Measurements from ENCODE around the gene B3GALNT2.
"Not testable (repeated sequence)": the region's sequence is repeated elsewhere in the genome, so short reads cannot be mapped to it uniquely, and the experiment has no call there.

B3GALNT2 gene

GRCh38 chr1:235503403-235504121 is 690 bp downstream of the B3GALNT2 start:
- no peak for DNase-seq (ENCODE audit: low spot score)

- DNase-seq (ENCODE audit: low spot score): no peak
These were observed 1.4 kb downstream of the B3GALNT2 start for GRCh38 chr1:235502601-235503402.

GRCh38 chr1:235500971-235501540 is 3.2 kb downstream of the B3GALNT2 start:
- no peak for DNase-seq (ENCODE audit: low spot score)

DNA sequence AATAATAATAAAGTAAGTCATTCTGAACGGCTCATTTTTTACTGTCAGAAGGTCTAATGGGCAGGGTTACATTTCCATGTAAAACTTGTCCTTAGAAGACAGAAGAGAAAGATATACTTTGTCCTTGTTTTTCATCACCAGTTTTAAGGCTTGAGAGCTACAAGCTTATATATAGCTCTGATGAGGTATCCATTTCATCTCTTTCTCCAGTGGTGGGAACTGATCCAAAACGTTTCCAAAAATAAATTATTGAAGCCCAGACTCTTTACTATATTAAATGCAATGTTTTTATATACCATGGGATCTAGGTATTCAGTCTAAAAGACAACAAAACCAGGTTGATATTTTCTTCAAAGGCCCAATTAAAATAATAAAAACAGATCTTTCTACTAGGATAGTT is 8.7 kb downstream of the B3GALNT2 start:
- no peak for DNase-seq (ENCODE audit: low spot score)

DNA sequence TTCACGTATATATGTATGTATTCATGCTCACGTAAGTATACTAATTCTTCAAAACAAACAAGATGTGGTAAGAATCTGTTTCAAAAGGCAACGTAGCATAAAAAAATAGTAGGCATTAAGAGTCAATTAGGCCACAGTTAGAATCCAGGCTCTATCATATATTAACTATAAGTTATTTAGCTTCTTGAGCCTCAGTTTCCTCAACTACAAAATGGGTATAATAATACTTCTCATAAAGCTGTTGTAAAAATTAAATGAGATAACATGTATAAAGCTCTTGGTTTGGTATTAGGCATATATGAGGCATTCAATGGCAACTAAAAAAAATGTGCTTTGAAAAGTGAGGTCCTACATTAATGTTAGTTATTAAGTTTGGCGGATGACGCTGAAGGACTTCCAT is 9.2 kb downstream of the B3GALNT2 start:
- DNase-seq (ENCODE audit: low spot score): no peak

- DNase-seq (ENCODE audit: low spot score): no peak
These were observed 9.7 kb downstream of the B3GALNT2 start for GRCh38 chr1:235494531-235494930.

DNA sequence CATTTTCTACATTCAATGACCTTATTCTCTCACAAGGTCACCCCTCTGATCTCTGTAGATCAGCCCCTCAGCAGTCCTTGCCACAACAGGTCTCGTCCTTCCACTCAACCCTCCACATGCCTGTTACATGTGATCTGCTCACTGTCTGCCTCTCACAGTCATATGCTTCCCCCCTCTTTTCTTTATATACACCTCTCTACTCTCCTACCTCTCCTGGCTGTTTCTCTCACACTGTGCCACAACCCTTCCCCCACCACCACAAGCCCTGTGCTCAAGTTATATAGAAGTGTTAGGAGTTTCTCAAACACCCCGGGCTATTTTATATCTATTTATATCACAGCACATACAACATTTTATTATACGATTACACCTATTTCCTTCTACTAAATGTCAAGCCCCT is 12.6 kb downstream of the B3GALNT2 start:
- DNase-seq (ENCODE audit: low spot score): no peak

DNA sequence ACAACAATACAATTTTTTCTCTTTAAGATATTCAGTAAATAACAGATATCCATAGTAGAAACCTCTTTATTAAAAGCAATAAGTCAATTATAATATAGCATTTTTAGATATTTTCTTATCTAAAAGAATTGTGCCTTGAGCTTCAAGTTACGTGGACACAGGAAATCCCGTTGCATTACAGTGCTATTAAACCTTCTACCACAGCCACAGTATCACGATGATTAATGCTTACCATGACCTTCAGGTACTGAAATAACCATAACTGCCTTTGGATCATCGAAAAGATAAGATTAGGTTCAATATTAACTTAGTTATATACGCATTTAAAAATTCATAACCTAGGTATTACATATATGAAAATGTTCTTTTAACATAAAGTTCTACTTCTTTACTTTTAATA is 17.9 kb downstream of the B3GALNT2 start:
- no peak for DNase-seq (ENCODE audit: low spot score)

GRCh38 chr1:235485558-235485957 is 18.7 kb downstream of the B3GALNT2 start:
- DNase-seq (ENCODE audit: low spot score): no peak

GRCh38 chr1:235483090-235483489 is 21.2 kb downstream of the B3GALNT2 start:
- DNase-seq (ENCODE audit: low spot score): no peak

DNA sequence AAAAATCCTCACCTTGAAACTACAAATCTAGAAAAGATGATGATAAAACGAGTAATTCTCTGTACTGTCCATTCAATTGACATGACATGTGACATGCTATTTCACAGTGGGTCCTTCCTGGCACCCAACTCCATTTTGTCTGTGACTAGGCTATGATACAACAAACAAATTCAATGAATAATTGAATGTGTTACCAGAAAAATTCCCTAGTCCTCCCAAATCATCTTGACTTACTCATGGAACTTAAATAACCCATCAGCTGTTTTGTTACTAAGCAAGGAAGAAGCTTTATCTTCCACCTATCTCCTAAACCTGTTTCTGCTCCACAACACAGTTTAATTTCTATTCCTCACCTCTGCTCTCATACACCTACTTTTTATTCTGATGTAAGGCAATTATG is 30.4 kb downstream of the B3GALNT2 start:
- DNase-seq (ENCODE audit: low spot score): no peak

DNA sequence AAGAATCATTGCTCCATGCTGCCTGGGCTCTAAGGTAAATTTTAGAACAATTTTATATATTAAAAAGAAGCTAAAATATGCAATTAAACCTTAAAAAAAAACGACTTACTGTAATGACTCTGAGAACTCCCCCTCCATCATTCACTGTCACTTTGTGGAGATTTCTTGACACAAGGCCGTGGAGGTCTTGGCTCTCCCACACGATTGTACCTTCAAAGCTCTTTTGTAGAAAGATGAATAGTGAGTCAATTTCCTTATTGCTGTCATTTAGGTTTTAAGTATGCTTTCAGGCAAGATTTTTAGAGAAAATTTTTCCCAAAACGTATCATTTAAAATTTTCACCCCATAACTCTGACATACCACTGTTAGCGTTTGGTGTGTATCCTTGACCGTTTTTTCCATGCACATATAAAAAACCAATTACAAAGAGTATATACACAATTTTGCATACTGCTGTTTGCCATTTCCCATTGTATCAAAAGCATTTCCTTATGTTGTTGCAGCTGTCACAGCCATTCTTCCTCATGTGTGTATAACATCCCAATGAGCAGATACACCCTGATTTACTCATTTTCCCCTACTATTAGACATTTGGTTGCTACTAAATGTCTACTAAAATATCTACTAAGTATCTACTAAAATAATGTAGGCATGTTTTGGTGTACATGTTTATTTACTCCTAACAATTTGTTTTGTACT is 33.4 kb downstream of the B3GALNT2 start:
- DNase-seq (ENCODE audit: low spot score): no peak

DNA sequence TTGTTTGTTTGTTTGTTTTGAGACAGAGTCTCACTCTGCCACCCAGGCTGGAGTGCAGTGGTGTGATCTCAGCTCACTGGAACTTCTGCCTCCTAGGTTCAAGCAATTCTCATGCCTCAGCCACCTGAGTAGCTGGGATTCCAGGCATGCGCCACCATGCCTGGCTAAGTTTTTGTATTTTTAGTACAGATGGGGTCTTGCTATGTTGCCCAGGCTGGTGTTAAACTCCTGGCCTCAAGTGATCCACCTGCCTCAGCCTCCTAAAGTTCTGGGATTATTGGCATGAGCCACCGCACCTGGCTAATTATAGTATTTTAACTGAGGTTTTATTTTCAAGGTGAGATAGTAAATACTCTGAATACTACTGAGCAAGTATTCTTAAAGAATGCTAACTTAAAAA is 34.4 kb downstream of the B3GALNT2 start:
- not testable (repeated sequence) for DNase-seq (ENCODE audit: low spot score)

DNA sequence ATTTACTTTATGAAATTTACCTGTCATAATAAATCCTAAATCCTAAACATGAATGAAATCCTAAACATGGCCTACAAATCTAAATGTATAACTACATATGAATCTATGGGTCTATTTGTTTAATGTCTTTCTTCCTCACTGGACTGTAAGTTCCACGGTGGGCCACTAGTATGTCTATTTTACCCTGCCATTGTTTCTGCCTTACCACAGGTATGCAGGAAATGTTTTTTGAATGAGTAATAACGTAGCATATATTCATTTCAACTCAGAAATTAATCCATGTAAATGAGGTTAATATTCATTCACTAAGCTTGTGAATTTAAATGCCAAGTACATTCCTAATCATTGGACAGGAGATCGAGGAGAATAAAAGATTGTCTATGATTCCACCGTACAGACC is 35.3 kb downstream of the B3GALNT2 start:
- DNase-seq (ENCODE audit: low spot score): no peak

DNA sequence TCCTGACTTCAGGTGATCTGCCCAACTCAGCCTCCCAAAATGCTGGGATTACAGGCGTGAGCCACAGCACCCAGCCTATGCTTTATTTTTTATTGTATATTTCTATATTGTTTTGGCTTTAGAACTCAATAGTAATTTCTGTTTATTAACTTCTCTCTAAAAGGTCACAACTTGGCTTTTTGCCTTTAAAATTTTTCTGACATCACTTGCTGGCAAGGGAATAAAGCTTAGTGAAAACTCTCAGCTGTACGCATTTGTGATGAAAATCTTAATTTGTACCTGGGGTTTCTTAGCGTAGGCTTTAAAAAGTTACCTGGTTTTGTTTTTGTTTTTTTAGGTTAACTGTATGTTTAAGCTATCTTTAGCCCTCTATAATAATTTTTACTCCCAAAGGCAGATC is 36.2 kb downstream of the B3GALNT2 start:
- no peak for DNase-seq (ENCODE audit: low spot score)

GRCh38 chr1:235465066-235465465 is 39.2 kb downstream of the B3GALNT2 start:
- no peak for DNase-seq (ENCODE audit: low spot score)

DNA sequence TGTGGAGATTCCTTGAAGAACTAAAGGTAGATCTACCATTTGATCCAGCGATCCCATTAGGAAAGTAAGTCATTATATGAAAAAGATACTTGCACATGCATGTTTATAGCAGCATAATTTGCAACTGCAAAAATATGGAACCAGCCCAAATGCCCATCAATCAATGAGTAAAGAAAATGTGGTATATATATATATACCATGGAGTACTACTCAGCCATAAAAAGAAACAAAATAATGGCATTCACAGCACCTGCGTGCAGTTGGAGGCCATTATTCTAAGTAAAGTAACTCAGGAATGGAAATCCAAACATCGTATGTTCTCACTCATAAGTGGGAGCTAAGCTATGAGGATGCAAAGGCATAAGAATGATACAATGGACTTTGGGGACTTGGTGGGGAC is 41.4 kb downstream of the B3GALNT2 start:
- not testable (repeated sequence) for DNase-seq (ENCODE audit: low spot score)

DNA sequence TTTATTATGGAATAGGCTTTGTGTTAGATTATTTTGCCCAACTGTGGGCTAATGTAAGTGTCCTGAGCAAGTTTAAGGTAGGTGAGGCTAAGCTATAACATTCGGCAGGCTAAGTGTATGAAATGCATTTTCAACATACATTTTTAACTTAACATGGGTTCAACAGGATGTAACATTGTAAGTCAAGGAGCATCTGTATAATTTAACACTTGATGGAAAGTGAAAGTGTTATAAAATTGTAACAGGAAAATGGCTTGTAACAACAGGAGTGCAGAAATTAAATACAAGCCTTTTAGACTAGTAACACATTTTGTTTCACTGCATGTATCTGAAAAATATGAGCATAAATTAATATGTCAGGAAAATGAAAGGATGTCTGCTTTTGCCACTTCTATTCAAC is 42.3 kb downstream of the B3GALNT2 start:
- DNase-seq (ENCODE audit: low spot score): no peak

DNA sequence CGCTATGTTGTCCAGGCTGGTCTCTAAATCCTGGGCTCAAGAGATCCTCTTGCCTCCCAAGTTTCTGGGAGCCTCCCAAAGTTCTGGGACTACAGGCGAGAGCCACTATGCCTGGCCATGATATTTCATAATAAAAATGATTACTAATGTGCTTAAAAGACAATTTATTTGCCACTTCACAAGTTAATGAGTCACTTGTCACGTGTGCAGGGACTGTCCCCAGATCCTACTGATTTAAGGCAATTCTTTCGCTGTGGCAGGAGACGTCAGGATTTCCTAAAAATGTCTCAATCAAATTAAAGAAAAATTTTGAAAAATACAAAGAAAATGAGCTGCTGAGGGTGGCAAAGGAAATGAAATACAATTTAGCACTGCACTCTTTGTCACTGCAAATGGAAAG is 43.5 kb downstream of the B3GALNT2 start:
- DNase-seq (ENCODE audit: low spot score): no peak

GRCh38 chr1:235457856-235458255 is 46.4 kb downstream of the B3GALNT2 start:
- DNase-seq (ENCODE audit: low spot score): not testable (repeated sequence)

- DNase-seq (ENCODE audit: low spot score): no peak
These were observed 48.4 kb downstream of the B3GALNT2 start for GRCh38 chr1:235455823-235456222.

DNA sequence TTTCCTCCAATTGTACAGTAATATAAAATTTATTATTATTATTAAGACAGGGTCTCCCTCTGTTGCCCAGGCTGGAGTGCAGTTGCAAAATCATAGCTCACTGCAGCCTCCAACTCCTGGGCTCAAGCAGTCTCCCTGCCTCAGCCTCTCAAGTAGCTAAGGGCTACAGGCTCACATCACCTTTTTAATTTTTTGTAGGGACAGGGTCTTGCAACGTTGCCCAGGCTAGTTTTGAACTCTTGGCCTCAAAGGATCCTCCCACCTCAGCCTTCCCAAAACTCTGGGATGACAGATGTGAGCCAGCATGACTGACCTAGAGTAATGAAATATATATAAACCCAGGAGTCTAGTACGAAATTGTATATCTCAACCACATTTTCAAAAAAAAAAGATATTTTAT is 49.2 kb downstream of the B3GALNT2 start:
- no peak for DNase-seq (ENCODE audit: low spot score)

DNA sequence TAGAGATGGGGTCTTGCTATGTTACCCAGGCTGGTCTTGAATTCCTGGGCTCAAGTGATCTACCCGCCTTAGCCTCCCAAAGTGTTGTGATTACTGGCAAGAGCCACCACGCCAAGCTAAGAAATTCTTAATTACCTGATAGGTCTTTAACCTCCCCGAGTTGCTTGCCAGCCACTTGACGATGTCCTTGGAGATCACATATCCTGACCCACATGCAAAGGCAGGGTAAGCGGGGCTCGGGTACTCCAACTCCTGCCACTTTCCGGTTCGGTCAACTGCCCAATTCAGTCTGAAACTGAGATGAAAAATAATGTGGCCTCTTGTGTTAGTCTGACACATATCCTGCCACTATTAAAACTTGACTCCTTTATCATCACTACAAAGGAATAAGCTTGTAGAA is 50.2 kb downstream of the B3GALNT2 start:
- no peak for DNase-seq (ENCODE audit: low spot score)

Measured in germinal center (tissue), 1 donor.